ENCODE results near the gene NOLC1. TPM values are rescaled to one million over a fixed set of nuclear protein-coding genes. Genes with fewer than 3 reads are reported as not detected.

NOLC1 gene
- total RNA-seq, 4 donors from 2014 or later: 52.7 to 80.8 (median 65.1) TPM

GRCh38 chr10:102153093-102153620, 968 bp downstream of the NOLC1 start:
- Histone ChIP-seq H3K36me3 (peaks cover 20 to 29% of the 10 kb centered on the region in 2 donors), H3K4me3 (replicated peaks in 1 of 3) (peak overlapping the region in 2 of 3 donors; percentile 54 to 91), H3K27me3 (no peaks in the 10 kb centered on the region), H3K4me1 (peaks cover 21 to 32% of the 10 kb centered on the region in 2 donors), H3K27ac (peak overlapping the region in 1 of 3 donors; percentile 61), H3K9me3 (no peaks in the 10 kb centered on the region)
- WGBS, 2 donors: 30 to 44% methylated on average over 5 of the region's 5 CpGs
- TF ChIP-seq POLR2A (IDR thresholded peaks at IDR 0.05) (no peak), CTCF (IDR thresholded peaks at IDR 0.05) (no peak)
- intact Hi-C loops (cut with DNase I): loop anchor here (5.0 to 10.0 kb wide), 2 partner anchors 36 to 352 kb away; partner anchors contain the start of genes ACTR1A and SUFU
- no peak for DNase-seq

- 94 to 95% methylated on average over 11 of the region's 11 CpGs for WGBS, 2 donors
- no peaks in the 10 kb centered on the region for H3K9me3 ChIP-seq
- intact Hi-C loops (cut with DNase I): loop anchor here (5.0 to 10.0 kb wide), 2 partner anchors 37 to 350 kb away; partner anchors contain the start of genes ACTR1A and SUFU
- peaks cover 20 to 29% of the 10 kb centered on the region in 2 donors for H3K36me3 ChIP-seq
- H3K4me1 ChIP-seq: peaks cover 22 to 32% of the 10 kb centered on the region in 2 donors
- no peak overlapping the region for H3K4me3 ChIP-seq (replicated peaks in 1 of 3)
- TF ChIP-seq POLR2A (IDR thresholded peaks at IDR 0.05) (no peak), CTCF (IDR thresholded peaks at IDR 0.05) (no peak)
- no peaks in the 10 kb centered on the region for H3K27me3 ChIP-seq
- DNase-seq: no peak
- H3K27ac ChIP-seq: no peak overlapping the region
Observed at GRCh38 chr10:102154466-102155116, 2.4 kb downstream of the NOLC1 start.

- WGBS, 2 donors: 57 to 63% methylated on average over 3 of the region's 3 CpGs
- DNase-seq: peak in 1 of 2 donors; percentile 32
- Histone ChIP-seq H3K27ac (no peak overlapping the region), H3K27me3 (no peaks in the 10 kb centered on the region), H3K4me1 (peaks cover 22 to 25% of the 10 kb centered on the region in 2 donors), H3K9me3 (no peaks in the 10 kb centered on the region), H3K4me3 (replicated peaks in 1 of 3) (no peak overlapping the region), H3K36me3 (peaks cover 43 to 55% of the 10 kb centered on the region in 2 donors)
- TF ChIP-seq CTCF (IDR thresholded peaks at IDR 0.05) (no peak), POLR2A (IDR thresholded peaks at IDR 0.05) (no peak)
- intact Hi-C loops (cut with DNase I): loop anchor here (10.0 kb wide), 1 partner anchor 348 kb away; the partner anchor contains the start of genes ACTR1A and SUFU
Observed at GRCh38 chr10:102157224-102157623, 5.0 kb downstream of the NOLC1 start.

- TF ChIP-seq POLR2A (IDR thresholded peaks at IDR 0.05) (no peak), CTCF (IDR thresholded peaks at IDR 0.05) (no peak)
- intact Hi-C loops (cut with DNase I): loop anchor here (10.0 kb wide), 1 partner anchor 346 kb away; the partner anchor contains the start of genes ACTR1A and SUFU
- H3K27me3 ChIP-seq: no peaks in the 10 kb centered on the region
- no peak overlapping the region for H3K4me3 ChIP-seq (replicated peaks in 1 of 3)
- 95 to 96% methylated on average over 5 of the region's 5 CpGs for WGBS, 2 donors
- H3K4me1 ChIP-seq: peaks cover 14% of the 10 kb centered on the region in 2 donors
- no peak for DNase-seq
- H3K27ac ChIP-seq: no peak overlapping the region
- peaks cover 57 to 60% of the 10 kb centered on the region in 2 donors for H3K36me3 ChIP-seq
- no peaks in the 10 kb centered on the region for H3K9me3 ChIP-seq
Observed at GRCh38 chr10:102159051-102159597, 6.9 kb downstream of the NOLC1 start.

Measured in thyroid gland (tissue), 4 donors.